ENCODE results near the gene SIX2. TPM values are rescaled to one million over a fixed set of nuclear protein-coding genes. Genes with fewer than 3 reads are reported as not detected.

Gene SIX2
- total and polyA plus RNA-seq, 10 of the 15 experiments (the other 5 are each of a cell fraction or from before 2014, with no cell fraction given) = not detected

GRCh38 chr2:44981714-44982108, 27.5 kb downstream of the SIX2 start:
- H3K27ac ChIP-seq (ENCODE audit: control insufficient read depth, insufficient read depth) = no peak overlapping the region
- 8% methylated on average over 14 of the region's 14 CpGs for WGBS (ENCODE audit: insufficient coverage, insufficient replicate concordance, low lambda C conversion rate, missing lambda C conversion rate)
- CTCF ChIA-PET = interaction anchor here (0.6 to 10.8 kb wide), 39 partner anchors 9 to 1806 kb away, joined by 3 to 227 read pairs (median 3); no protein-coding TSS in a partner anchor
- no TSS peak for BruUV-seq (replicated peaks)
- H3K4me3 ChIP-seq = no peak overlapping the region
- in situ Hi-C loops (cut with MboI) (loop anchor here (10.0 to 25.0 kb wide), 2 partner anchors 653 to 956 kb away; no protein-coding TSS in a partner anchor), intact Hi-C loops (cut with micrococcal nuclease; ENCODE audit: unreplicated experiment) (loop anchor here (1.0 to 5.0 kb wide), 2 partner anchors 513 to 596 kb away; no protein-coding TSS in a partner anchor)
- FAIRE-seq (peak; percentile 74), ATAC-seq (peak; percentile 92), DNase-seq (ENCODE audit: low read depth, low spot score) (no peak)
- RAD21 ChIA-PET (ENCODE audit: unreplicated experiment) = interaction anchor here (0.6 to 8.4 kb wide), 17 partner anchors 9 to 1112 kb away, joined by 3 to 120 read pairs (median 4); no protein-coding TSS in a partner anchor
- no peaks in the 10 kb centered on the region for H4K20me1 ChIP-seq (ENCODE audit: control insufficient read depth, insufficient read depth)
- 0 out of 2 replicates have a peak, but pooled peaks have one; percentile 32 for TF ChIP-seq TCF12 (IDR thresholded peaks at IDR 0.05; ENCODE audit: low read depth, low read length)
- TF ChIP-seq YY1 (IDR thresholded peaks at IDR 0.05; ENCODE audit: low read depth, low read length) = 0 out of 2 replicates have a peak, but pooled peaks have one; percentile 74
- peak; percentile 95 for TF ChIP-seq SMC3 (IDR thresholded peaks at IDR 0.05; ENCODE audit: borderline replicate concordance, low read length)
- TF ChIP-seq RAD21 (IDR thresholded peaks at IDR 0.05; ENCODE audit: insufficient read depth, low read depth, low read length) = peak; percentile 92
- peak; percentile 76 to 89 (median 77) for TF ChIP-seq CTCF (IDR thresholded peaks at IDR 0.05 in 2 of 3, conservative IDR thresholded peaks at IDR 0.05 in 1 of 3; ENCODE audit: control insufficient read depth in 2 of 3, extremely low read depth in 1 of 3, insufficient read depth in 1 of 3, low read depth in 3 of 3, low read length in 3 of 3)
- TF ChIP-seq SMARCA5 (IDR thresholded peaks at IDR 0.05) = no peak
- TF ChIP-seq LARP7 (IDR thresholded peaks at IDR 0.05) = no peak
- peak; percentile 64; the same call in 1 of the 2 replicates for TF ChIP-seq RB1 (IDR thresholded peaks at IDR 0.05; ENCODE audit: borderline replicate concordance)
- no peak for TF ChIP-seq PRDM15 (CRISPR knock-in tag; IDR thresholded peaks at IDR 0.05)
- POLR2A ChIA-PET = interaction anchor here (0.6 to 1.1 kb wide), 2 partner anchors 278 to 512 kb away, joined by 3 read pairs; no protein-coding TSS in a partner anchor
- H3K9me3 ChIP-seq (replicated peaks; ENCODE audit: control insufficient read depth, insufficient read depth, low read length) = no peaks in the 10 kb centered on the region; the same call in 2 of the 3 replicates
- no peak overlapping the region for H2AFZ ChIP-seq (ENCODE audit: control insufficient read depth, low read depth, low read length)
- H3K9ac ChIP-seq (ENCODE audit: control insufficient read depth, insufficient read depth, low read length) = no peak overlapping the region
- H3K79me2 ChIP-seq (ENCODE audit: control insufficient read depth, insufficient read depth, low read length) = no peaks in the 10 kb centered on the region
- SMC1A ChIA-PET (ENCODE audit: uncharacterized antibody, unreplicated experiment) = interaction anchor here (0.6 to 8.8 kb wide), 13 partner anchors 25 to 855 kb away, joined by 3 to 156 read pairs (median 4); no protein-coding TSS in a partner anchor
- H3K27me3 ChIP-seq (replicated peaks in 1 of 2; ENCODE audit: control insufficient read depth in 2 of 2, insufficient read depth in 2 of 2, low read length in 1 of 2) = no peaks in the 10 kb centered on the region; a peak in 1 of 4 replicates
- H3K4me2 ChIP-seq (ENCODE audit: control insufficient read depth, insufficient read depth) = no peak overlapping the region
- peaks cover 4% of the 10 kb centered on the region for H3K4me1 ChIP-seq (ENCODE audit: control insufficient read depth, insufficient read depth, low read length)
- no peaks in the 10 kb centered on the region for H3K36me3 ChIP-seq (ENCODE audit: control insufficient read depth in 2 of 2, insufficient read depth in 2 of 2, low read length in 1 of 2)
